Measurements from ENCODE around the gene LRGUK. TPM values are rescaled to one million over a fixed set of nuclear protein-coding genes. Genes with fewer than 3 reads are reported as not detected.

Gene LRGUK
- total and polyA plus RNA-seq, 2 donors (not counting 1 experiment from before 2014, with no cell fraction given) = 0.27 to 0.49 TPM

GRCh38 chr7:134167841-134168240, 40.7 kb downstream of the LRGUK start:
- no peak for TF ChIP-seq CTCF (IDR thresholded peaks at IDR 0.05)
- TF ChIP-seq EZH2 (IDR thresholded peaks at IDR 0.05; ENCODE audit: borderline replicate concordance, insufficient read depth, low read depth, low read length, poor library complexity, severe bottlenecking) = no peak
- CTCF ChIA-PET = no interaction called here
- H3K27me3 Mint-ChIP-seq = peaks cover 5% of the 10 kb centered on the region

DNA sequence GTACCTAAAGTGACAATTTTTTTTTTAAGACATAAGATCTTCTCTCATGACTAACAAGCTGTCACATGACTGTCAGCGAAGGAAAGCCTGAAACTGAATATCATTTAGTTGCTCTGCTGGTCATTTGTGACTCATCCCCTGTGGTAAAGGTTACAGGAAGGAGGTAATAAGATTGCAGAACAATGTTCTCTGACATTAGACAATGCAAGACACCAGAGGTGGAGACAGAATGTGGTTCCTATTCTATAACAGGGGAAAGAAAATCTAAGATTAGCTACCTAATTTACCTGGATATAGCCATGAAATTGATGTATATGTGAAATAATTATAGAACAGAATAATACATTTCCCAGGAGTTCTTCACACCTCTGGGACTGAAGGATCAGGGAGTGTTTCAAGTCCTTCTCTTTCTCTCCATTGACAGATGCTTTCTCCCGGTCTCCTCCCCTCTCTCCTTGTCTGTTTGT, 47.7 kb downstream of the LRGUK start:
- Histone ChIP-seq H3K27me3 (replicated peaks in 1 of 4; ENCODE audit: control extremely low read depth in 1 of 4, control insufficient read depth in 3 of 4, insufficient read depth in 4 of 4, low read length in 3 of 4) (no peaks in the 10 kb centered on the region), H2AFZ (ENCODE audit: insufficient read depth, low read depth, low read length, poor library complexity, severe bottlenecking) (no peak overlapping the region), H3K4me2 (replicated peaks; ENCODE audit: low read depth, low read length, poor library complexity, severe bottlenecking) (no peak overlapping the region), H3K36me3 (replicated peaks in 1 of 2; ENCODE audit: control extremely low read depth in 1 of 2, control insufficient read depth in 1 of 2, extremely low read depth in 1 of 2, insufficient read depth in 2 of 2, low read length in 1 of 2) (no peaks in the 10 kb centered on the region), H3K79me2 (ENCODE audit: control insufficient read depth, insufficient read depth, low read length) (no peaks in the 10 kb centered on the region), H3K4me3 (ENCODE audit: control extremely low read depth in 1 of 5, extremely low read depth in 1 of 5, insufficient read depth in 1 of 5, low read depth in 2 of 5, low read length in 4 of 5) (no peak overlapping the region), H3K9me3 (ENCODE audit: control extremely low read depth in 1 of 3, control insufficient read depth in 2 of 3, insufficient read depth in 1 of 3, low read length in 2 of 3) (no peaks in the 10 kb centered on the region), H3K4me1 (ENCODE audit: control insufficient read depth in 2 of 2, insufficient read depth in 2 of 2, low read length in 2 of 2) (no peaks in the 10 kb centered on the region), H3K27ac (ENCODE audit: low read length in 2 of 2) (no peak overlapping the region), H4K20me1 (ENCODE audit: control insufficient read depth, insufficient read depth, low read length, poor library complexity, severe bottlenecking) (no peaks in the 10 kb centered on the region), H3K9ac (ENCODE audit: low read length) (no peak overlapping the region)
- POLR2A ChIA-PET = no interaction called here
- DNase-seq (peak; percentile 6), ATAC-seq (ENCODE audit: low read depth) (peak; percentile 66)
- Mint-ChIP-seq H3K4me3 (no peak overlapping the region), H3K27me3 (peaks cover 6% of the 10 kb centered on the region), H3K27ac (no peak overlapping the region), H3K9me3 (ENCODE audit: insufficient read depth) (no peaks in the 10 kb centered on the region), H3K4me1 (peaks cover 8% of the 10 kb centered on the region)
- no peak for TF ChIP-seq CTCF (IDR thresholded peaks at IDR 0.05)
- intact Hi-C loops (cut with micrococcal nuclease) = no loop called here
- WGBS (ENCODE audit: insufficient coverage) = no CpG with 5 or more reads among the region's 2 CpGs
- CTCF ChIA-PET = interaction anchor here (1.1 kb wide), 1 partner anchor 34 kb away, joined by 4 read pairs; no protein-coding TSS in a partner anchor

More at GRCh38 chr7:134167841-134168240, 40.7 kb downstream of the LRGUK start:
- no peaks in the 10 kb centered on the region for H4K20me1 ChIP-seq (ENCODE audit: control insufficient read depth, insufficient read depth, low read length, poor library complexity, severe bottlenecking)
- no peak overlapping the region for H3K27ac Mint-ChIP-seq
- ATAC-seq (ENCODE audit: low read depth) (no peak), DNase-seq (no peak)
- no peaks in the 10 kb centered on the region for H3K9me3 ChIP-seq (ENCODE audit: control extremely low read depth in 1 of 3, control insufficient read depth in 2 of 3, insufficient read depth in 1 of 3, low read length in 2 of 3)
- no peak overlapping the region for H3K9ac ChIP-seq (ENCODE audit: low read length)
- H3K79me2 ChIP-seq (ENCODE audit: control insufficient read depth, insufficient read depth, low read length) = no peaks in the 10 kb centered on the region
- H3K4me3 ChIP-seq (ENCODE audit: control extremely low read depth in 1 of 5, extremely low read depth in 1 of 5, insufficient read depth in 1 of 5, low read depth in 2 of 5, low read length in 4 of 5) = no peak overlapping the region
- H3K9me3 Mint-ChIP-seq (ENCODE audit: insufficient read depth) = no peaks in the 10 kb centered on the region
- no peak overlapping the region for H2AFZ ChIP-seq (ENCODE audit: insufficient read depth, low read depth, low read length, poor library complexity, severe bottlenecking)
- H3K4me1 Mint-ChIP-seq = no peaks in the 10 kb centered on the region
- no peak overlapping the region for H3K4me2 ChIP-seq (replicated peaks; ENCODE audit: low read depth, low read length, poor library complexity, severe bottlenecking)
- H3K36me3 ChIP-seq (replicated peaks in 1 of 2; ENCODE audit: control extremely low read depth in 1 of 2, control insufficient read depth in 1 of 2, extremely low read depth in 1 of 2, insufficient read depth in 2 of 2, low read length in 1 of 2) = no peaks in the 10 kb centered on the region
- no peaks in the 10 kb centered on the region for H3K4me1 ChIP-seq (ENCODE audit: control insufficient read depth in 2 of 2, insufficient read depth in 2 of 2, low read length in 2 of 2)
- intact Hi-C loops (cut with micrococcal nuclease) = no loop called here
- no peak overlapping the region for H3K4me3 Mint-ChIP-seq
- H3K27me3 ChIP-seq (replicated peaks in 1 of 4; ENCODE audit: control extremely low read depth in 1 of 4, control insufficient read depth in 3 of 4, insufficient read depth in 4 of 4, low read length in 3 of 4) = no peaks in the 10 kb centered on the region
- POLR2A ChIA-PET = no interaction called here
- H3K27ac ChIP-seq (ENCODE audit: low read length in 2 of 2) = no peak overlapping the region
- no CpG with 5 or more reads among the region's 1 CpG for WGBS (ENCODE audit: insufficient coverage)
